GOT3 (cell line): ENCODE results near the gene REG4.
"Not testable (repeated sequence)": the region's sequence is repeated elsewhere in the genome, so short reads cannot be mapped to it uniquely, and the experiment has no call there.

Experiments used
- DNase-seq: peaks from one replicate; lab custom pipeline; 2025; ENCODE audit warnings: mixed read lengths; lab: John Stamatoyannopoulos, UW

Gene REG4

DNA sequence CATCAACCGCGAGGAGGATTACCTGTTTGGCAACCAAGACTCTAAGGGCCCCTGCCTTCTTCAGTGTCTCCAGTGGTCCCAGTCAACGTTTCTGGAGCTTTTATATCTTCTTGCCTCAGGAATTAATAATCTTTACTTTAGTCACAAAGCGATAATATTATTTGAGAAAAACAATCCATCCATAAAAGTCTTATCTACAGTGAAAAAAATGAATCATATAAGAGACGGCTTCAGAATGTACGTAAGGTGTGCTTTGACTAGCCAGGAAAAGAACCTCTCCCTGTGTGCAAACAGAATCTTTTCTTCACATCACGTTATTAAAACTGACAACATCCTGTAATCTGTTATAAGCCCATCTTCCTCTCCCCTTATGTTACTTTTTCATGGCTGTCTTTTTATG is at the start of gene REG4:
REG4 (minus strand) TSS at position 74 of the 400 bp plus-strand sequence. CDS start 2,691 bp downstream, outside the sequence.
- DNase-seq: no peak

DNA sequence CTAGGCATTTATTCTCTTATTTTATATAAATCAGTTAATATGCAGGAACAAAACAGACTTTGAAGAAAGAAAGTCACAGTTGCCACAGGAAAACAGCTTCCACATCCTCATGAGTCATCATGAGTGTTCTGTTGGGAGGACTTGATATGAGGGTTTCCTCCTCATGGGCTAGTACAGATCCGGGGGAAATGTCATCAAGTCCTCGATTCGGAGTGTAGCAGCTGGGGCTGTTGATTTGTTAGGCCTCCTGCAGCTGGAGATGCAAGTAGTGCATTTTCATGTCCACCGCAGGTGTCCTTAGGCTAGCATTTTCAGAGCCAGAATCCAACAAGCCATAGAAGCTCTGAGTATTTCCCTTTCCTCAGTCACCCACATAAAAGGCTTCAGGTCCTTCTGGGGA is 48.4 kb upstream of the REG4 start:
- DNase-seq: no peak

DNA sequence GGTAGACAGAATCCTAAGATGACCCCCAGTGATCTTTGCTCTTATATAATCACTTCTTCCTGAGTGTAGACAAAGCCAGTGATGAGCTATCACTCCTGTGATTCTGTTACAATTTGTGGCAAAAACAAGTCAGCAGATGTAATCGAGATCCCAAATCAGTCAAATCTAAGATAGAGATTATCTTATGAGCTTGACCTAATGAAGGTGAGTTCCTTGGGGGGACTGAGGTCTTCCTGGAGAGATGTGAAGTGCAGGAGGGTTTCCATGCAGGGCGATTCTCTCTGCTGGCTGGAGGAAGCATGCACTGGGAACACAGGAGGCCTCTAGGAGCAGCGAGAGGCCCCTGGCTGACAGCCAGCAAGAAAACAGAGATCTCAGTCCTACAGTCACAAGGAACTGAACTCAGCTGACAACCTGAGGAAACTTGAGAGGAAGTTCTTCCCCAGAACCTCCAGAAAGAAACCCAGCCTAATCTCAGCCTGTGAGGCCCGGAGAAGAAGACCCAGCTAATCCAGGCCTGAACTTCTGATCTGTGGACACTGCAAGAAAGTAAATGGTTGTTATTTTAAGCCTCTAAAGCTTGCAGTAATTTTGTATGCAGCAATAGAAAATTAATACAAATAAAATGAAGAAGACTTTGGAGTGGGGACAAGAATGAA is 47.4 kb upstream of the REG4 start:
- not testable (repeated sequence) for DNase-seq

DNA sequence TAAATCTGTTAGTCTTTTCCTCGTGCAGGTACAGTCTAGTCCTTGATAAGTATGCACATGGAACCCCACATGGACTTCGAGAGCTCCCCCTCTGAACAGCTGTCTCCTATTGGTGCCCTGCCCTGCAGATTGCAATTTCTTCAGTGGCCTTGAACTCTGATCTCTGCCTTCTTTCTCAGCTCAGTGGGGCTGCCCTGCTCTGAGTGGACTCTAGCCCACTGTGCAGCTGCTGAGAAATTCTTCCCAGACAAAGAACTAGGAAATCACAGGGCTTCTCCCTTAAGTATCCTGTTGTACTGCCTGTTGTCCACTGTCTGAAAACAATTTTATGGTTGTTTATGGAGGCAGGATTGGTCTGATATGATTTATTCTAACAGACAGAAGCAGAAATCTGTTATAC is 46.9 kb upstream of the REG4 start:
- DNase-seq: no peak

DNA sequence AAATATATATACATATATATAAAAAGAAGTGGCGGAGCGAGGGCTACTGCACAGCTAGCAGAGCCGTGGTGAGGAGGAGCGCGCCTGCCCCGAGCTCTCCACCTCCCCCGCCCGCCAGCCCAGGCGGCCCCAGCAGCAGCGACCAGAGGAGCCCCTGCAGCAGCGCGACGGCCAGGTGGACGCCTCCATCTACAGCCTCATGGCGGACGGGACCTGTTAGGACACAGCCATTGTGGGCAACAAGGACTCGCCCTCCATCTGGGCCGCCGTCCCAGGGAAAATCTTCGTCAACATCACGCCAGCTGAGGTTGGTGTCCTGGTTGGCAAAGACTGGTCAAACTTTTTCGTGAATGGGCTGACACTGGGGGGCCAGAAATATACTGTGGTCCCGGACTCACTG is 41.9 kb upstream of the REG4 start:
- no peak for DNase-seq

DNA sequence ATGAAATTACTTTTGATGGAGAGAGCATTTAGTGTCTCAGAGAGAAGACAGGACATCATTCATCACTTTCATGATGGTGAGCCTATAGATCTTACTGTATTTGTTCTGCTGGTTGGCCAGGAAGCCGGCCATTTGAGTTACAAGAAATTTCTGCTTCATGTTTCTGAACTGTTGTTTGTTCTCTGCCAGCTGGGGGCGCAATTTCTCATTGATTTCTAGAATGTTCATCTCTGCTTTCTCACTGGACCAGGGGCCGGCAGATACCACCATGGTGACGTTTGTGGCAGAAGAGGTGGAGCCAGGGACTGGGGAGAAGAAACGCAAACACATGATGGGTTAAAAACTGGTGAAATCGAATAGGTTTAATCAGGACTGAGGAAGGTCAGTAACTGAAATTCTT is 32.9 kb upstream of the REG4 start:
- DNase-seq: not testable (repeated sequence)

DNA sequence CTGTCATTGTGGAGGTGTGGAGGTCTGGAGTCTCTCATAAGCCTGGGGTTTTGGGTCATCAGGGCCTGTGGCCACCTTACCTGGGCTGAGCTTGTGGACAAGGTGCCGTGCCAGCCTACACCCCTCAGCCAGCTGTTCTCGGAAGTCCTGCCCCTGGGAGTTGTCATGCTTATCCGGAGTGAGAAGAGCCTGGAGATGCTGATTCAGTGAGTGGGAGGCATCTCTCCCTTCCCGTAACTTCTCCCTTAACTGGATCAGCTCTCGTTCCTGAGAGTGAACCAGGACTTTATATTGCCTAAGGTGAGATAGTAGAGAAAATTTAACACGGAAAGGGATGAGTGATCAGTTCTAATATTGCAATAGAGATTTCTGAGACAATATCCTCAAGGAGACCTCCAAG is 30.0 kb upstream of the REG4 start:
- DNase-seq: no peak

DNA sequence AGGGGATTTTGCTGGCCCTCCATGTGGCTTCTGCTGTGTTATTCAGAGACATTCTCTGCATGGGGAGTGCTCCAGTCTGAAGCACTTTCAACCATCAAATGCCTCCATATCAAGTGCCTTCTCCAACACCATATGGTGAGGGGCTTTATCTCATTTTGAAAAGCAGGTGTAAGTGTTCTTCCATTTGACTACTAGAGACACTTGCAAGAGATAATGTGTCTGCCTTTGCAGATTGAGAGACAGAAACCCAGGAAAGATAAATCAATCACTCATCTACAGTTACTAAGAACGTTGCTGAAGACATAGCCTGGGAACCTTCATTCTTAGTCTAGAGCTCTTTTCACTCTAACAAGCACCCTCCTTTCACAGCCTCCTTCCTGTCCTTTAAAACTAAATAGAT is 29.5 kb upstream of the REG4 start:
- no peak for DNase-seq

DNA sequence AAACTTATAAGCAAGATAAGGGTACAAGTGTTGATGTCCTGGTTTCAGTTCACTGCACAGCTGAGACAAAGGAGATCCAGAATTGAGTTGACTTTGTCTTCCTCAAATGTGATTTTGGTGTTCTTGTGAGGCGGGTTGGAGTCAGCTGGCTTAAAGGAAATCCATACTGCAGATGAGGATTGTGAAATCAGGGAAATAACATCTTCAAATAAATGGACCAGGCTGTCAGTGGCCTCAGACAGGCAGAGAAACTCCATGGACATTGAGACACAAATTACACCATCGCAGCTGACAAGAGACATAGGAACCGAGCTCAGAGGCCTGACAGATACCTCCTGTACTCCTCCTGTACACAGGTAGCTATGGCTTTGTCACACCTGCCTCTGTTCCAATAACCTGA is 27.0 kb upstream of the REG4 start:
- DNase-seq: no peak

DNA sequence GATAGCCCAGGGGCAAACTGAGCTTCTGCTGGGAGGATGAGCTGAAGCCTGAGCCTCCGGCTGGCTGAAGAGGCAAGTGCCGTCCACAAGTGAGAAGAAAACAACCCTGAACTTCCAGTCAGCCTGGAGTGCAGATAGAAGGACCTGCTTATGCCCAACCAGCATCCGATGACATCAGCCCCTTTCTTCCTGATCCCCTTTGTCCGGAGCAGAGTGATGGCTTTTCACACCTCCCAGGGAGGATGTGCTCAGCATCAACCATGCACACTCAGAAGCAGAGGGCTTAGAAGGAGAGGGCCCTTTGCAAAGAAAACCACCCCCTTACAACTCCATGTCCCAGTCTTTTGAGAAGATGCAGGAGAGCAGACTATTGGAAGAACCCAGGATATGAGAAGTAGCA is 23.7 kb upstream of the REG4 start:
- no peak for DNase-seq

DNA sequence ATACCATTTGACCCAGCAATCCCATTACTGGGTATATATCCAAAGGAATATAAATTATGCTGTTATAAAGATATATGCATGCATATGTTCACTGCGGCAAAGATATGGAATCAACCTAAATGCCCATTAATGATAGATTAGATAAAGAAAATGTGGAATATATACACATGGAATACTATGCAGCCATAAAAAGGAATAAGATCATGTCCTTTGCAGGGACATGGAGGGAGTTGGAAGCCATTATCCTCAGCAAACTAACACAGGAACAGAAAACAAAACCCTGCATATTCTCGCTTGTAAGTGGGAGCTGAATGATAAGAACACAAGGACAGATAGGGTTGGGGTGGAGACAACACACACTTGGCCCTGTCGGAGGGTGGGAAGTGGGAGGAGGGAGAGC is 19.8 kb upstream of the REG4 start:
- DNase-seq: no peak

DNA sequence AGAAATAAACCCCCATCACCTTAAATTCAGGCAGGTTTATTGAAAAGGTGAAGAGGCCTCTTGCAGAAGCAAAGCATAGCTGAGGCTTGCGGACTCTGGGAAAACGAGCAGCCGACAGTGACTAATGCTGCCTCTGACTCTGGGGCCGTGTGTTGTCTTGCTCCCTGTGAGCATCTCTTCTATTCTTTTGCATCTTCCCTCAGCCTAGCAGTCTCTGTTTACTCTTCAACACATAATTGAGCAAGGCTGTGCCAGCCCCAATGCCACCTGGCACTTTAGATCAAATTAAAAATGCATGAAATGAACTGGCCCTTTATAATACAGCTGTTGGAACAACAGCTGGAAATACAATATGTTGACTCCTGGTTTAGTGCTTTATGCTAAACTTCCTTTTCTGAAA is 18.4 kb upstream of the REG4 start:
- no peak for DNase-seq

DNA sequence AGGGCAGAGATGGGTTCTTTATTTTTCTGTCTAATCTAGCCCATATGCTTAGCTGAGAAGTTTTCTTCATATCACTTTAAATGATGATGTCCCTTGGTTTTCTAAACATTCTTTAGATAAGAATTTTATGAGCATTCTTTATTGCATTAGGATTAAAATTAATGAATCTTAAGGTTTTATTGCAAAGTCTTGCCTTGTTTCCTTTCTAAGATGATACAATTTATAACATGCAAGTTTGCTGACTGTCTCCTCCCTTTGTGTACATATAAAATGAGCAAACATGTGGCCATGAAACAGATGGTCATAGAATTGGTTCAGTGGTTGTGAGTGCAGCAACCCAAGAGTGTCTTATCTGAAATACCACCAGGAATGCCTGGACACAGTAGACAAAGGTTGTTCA is 17.7 kb upstream of the REG4 start:
- DNase-seq: not testable (repeated sequence)

DNA sequence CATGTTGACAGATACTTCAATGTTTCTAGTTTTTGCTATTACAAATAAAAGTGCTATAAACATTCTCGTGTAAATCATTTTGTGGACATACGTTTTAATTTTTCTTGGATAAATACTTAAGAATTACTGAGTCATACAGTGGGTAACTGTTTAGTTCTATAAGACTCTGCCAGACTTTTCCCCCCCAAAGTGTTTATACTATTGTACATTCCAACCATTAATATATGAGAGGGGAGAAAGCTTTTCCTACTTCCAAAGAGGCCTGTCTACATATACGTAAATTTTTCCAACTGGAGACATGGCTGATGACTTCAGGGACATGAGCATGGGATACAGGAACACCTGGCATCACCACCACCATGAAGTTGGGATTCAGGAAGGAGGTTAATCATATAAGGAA is 17.0 kb upstream of the REG4 start:
- no peak for DNase-seq

DNA sequence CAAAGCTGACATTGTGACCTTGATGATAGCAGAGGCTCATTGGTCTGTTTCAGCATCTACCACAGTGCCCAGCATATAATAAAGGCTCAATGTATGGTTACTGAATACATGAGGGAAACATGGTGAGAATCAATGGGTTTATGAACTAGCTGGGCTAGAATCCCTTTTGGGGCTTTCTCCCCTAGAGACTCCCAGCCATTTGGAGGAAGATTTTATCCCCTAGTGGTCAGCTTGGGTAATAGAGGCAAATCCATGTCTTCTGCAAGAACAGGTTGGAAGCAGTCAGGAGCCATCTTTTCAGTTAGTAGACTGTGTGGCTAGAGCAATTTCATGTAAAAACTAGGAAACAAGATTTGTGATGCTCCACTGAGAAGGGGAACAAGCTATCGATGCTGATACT is 15.8 kb upstream of the REG4 start:
- DNase-seq: no peak

DNA sequence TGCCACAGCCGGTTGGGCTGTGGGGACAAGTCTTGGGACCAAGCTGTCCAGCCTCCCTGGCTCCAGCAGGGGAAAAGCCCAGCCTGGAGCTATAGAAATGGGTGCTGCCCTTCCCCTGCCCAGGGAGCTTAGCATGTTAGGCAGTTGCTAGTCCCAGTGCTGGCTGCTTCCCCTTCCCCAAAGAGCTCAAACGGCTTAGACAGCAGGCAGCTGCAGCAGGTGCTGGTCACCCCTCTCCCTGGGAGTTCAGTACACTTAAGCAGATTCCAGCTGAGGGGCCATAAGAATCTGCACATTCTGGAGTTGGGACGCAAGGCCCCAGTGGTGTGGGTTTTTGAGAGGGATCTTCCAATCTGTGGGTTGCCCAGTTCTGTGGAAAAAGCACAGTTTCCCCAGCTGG is 11.1 kb upstream of the REG4 start:
- DNase-seq: no peak

DNA sequence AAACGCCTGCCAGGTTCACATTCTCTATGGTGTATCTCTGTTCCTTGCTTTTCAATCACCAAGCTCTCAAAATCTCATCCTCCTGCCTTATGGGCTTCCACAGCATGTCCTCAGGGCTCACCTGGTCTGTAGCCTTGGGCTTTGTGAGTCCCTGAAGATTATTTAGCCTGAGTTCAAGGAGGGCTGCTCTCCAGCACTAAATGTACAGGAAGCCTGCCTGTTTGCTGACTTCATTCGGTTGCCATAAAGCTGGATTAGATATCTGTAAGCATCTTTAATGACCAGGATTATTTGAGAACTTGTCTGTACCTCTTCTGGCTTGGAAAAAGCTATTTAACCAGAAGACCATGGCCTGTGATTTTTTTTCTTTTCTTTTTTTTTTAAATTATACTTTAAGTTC is 6.9 kb upstream of the REG4 start:
- DNase-seq: no peak

DNA sequence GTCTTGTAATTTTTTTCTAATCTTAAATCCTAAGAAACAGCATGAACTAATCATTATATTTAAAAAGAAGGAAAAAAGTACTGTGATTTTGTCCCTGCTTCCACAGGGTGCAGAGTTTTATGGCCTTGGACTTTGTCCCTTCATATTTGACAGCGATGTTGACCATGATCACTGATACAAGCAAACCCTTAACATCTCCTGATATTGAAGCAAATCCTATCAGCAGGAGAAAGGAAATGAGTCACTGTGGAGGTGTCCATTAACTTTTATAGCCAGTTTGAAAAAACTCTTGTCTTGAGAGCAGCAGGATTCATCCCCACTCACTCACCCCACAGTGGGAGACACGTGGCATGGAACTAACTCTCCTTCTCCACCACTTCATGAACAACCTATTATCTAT is 5.1 kb upstream of the REG4 start:
- DNase-seq: no peak

DNA sequence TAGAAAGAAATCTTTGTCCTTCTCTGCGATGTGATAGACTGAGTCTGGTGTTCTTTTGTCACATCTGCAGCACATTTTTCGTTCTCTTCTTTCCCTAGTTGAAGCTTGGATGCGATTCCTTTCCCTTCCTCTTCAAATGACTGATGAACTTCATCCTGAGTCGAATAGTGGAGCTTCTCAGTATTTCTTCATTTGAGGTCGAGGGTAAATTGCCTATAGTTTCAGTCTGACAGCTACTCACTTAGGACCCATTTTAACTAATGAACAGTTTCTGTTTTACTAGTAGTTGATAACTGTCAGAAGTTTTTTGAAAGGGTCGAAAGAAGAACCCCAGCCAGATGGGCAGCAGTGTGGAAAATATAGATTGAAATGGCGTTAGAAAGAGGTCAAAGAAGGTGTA is 4.7 kb upstream of the REG4 start:
- no peak for DNase-seq

DNA sequence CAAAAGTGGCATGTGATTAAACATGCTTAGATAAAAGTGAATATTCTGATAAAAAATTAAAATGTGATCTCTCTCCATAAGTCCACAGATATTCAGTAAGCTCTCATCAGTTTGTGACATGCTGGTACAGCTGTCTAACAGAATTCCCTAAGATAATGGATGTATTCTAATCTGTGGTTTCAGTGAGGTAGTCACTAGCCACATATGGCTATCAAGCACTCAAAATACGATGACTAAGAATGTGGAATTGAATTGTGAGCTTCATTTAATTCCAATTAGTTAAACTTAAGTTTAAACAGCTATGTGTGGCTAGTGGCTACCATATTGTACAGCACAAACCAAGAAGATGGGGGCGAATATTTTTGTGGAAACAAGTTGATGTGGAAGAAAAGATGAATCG is 4.1 kb upstream of the REG4 start:
- DNase-seq: no peak

DNA sequence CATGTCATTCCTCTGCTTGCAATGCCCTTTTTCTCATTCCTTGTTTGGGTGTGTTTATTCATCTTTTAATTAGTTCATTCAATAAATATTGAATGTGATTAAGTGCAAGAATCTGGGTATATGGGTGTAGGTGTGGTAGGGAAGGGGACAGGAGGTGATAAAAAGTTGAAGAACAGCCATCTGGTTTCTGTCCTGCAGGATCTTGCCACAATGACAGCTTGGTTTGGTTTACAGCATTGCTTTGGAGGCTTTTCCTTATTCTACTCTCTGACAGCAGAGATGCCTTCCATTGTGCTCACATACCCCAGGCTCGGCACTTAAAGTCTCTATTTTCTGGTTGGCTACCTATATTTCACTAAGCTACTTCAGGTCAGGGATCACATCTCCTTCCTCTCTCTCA is 3.0 kb upstream of the REG4 start:
- no peak for DNase-seq

DNA sequence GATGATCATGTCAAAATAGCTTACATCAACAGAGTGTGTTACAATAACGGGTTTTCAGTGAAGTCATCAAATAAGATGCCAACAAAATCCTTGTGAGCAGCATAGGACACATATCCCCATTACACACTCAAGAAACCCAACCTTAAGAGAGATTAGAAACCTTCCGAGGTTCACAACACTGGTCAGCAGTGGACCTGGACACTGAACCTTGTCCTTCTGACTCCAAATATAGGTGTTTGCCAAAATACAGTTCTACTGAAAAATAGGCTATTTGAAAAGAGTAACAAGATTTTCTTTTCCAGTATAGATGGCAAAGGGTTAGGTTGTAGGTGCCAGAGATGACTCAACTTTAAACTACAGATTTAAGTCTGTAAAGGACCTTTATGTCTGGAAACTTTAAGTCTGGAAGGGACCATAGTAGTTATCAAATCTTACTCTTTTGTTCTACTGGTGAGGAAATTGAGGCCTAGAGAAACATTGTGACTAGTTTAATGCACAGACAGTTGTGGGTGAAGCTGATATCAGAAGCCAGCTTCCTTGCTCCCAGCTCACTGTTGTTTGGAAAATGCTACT is 811 bp upstream of the REG4 start:
- DNase-seq: no peak

DNA sequence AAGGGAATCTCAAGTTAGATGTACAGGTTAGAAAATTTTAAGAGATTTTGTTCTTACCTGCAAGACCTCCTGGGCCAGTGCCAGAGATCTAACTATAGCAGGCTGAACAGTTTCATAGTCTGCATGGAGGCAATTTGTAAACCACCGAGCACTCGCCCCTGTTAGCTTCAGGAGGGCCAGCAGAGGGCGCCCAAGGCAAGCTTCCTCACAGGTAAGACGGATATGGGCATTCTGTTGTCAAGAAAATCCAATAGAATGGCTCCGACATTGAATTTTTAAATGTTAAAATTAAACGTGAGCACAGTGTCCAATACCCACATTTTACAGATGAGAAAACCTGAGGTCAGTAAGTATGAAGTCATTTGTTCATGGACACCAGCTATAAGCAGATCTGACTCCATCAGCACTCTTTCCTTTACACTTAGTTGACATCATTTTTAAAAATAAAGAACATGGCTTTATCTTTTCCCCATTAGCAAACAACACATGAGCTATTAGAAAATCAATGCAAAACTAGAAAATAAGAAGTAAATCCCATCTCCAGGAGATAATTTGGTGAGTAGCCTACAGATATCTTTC is 2.2 kb downstream of the REG4 start:
- no peak for DNase-seq

DNA sequence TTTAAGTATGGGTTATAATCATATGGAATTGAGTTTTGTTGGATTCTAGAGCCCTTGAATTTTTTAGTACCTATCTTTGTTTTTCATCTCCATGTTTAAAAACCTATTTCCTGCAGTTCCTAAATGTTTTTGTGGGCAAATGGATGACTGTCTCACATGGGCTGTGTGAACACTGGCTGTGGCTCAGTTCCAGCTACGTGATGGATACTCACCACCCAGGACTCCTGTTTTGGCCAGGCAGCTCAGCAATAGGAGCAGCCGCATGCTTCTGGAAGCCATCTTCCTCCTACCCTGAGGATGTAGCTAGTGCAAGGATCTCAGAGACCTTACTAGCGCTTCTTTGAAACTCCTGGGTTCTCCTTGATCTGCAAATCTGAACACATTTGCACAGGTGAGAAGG is 2.8 kb downstream of the REG4 start:
- no peak for DNase-seq
